Esophagus muscularis mucosa (tissue), 3 donors: Measurements from ENCODE around the gene DIAPH1.

Experiments
- CTCF ChIP-seq, 3 experiments: fragments of 200-600 bp in 2 of 3; fragments of 450-650 bp in 1 of 3; sonication (generic) in 2 of 3; IDR thresholded peaks; one replicate each; pipeline ENCODE4 v1.5.1; 2017 to 2019; ENCODE audit warnings: antibody characterized with exemption in 3 of 3, mild to moderate bottlenecking in 2 of 3, moderate library complexity in 1 of 3
- POLR2A ChIP-seq: fragments of 450-650 bp; IDR thresholded peaks from one replicate; pipeline ENCODE4 v1.6.1; 2017; ENCODE audit warnings: antibody characterized with exemption, moderate library complexity, mild to moderate bottlenecking, low read depth
- POLR2AphosphoS5 ChIP-seq, 2 donors: sonication (generic); formaldehyde crosslinking; IDR thresholded peaks; one replicate each; pipeline ENCODE4 v1.6.1; 2017; ENCODE audit warnings: antibody characterized with exemption in 2 of 2

GRCh38 chr5:141488591-141489561 is 129.9 kb downstream of the DIAPH1 start, which contains the start of gene PCDHGC5:
- TF ChIP-seq POLR2A, result no peak
- TF ChIP-seq CTCF (IDR thresholded peaks at IDR 0.05), result no peak
- TF ChIP-seq POLR2AphosphoS5 (IDR thresholded peaks at IDR 0.05), result no peak
